Measurements from ENCODE around the gene OR2AG1.

OR2AG1 gene

DNA sequence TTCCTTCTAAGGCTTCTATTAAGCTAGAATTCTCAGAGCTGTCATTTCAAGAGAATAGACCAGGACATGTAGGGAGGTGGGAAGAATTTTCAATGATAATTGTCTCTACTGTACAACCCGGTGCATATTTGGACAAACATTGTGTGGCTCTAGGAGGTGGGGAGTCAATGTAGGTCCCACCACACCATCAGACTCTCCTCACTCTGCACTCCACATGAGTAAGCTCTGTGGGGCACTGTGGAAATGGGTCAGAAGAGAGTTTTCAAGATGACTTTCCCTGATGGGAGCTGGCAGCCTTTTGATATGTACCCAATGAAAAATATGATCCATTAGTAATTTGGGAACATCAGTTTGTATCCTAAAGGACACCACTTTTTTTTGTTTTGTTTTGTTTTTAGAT, 44.2 kb upstream of the OR2AG1 start:
- DNase-seq (ENCODE audit: low read depth in 2 of 2), result no peak
- no peak overlapping the region for H3K4me3 ChIP-seq (replicated peaks in 1 of 2; ENCODE audit: low read depth in 2 of 2, low read length in 2 of 2)
- no peak for TF ChIP-seq CTCF (IDR thresholded peaks at IDR 0.05; ENCODE audit: low read depth, low read length)

GRCh38 chr11:6742260-6742659, 40.6 kb upstream of the OR2AG1 start:
- DNase-seq (ENCODE audit: low read depth in 2 of 2), result no peak
- no peak overlapping the region for H3K4me3 ChIP-seq (replicated peaks in 1 of 2; ENCODE audit: low read depth in 2 of 2, low read length in 2 of 2)
- TF ChIP-seq CTCF (IDR thresholded peaks at IDR 0.05; ENCODE audit: low read depth, low read length), result no peak

DNA sequence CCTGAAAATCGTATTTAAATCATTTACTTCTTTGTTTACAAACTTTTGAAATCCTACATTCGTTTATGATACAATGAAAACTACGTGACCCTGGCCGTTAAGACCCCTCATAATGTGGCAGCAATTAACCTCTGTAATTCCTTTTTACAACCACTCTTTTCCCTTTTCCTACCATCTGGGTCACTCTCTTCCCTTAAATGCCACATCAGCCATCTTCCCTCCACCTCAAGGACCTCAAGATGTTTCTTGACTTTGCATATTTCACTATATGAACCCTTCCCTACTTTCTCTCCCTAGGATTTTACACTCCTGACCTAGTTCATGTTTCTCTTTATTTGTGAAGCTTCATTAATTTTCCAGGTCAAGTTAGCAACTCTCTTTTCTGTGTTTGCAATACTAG, 37.8 kb upstream of the OR2AG1 start:
- no peak for TF ChIP-seq CTCF (IDR thresholded peaks at IDR 0.05; ENCODE audit: low read depth, low read length)
- no peak for DNase-seq (ENCODE audit: low read depth in 2 of 2)
- no peak overlapping the region for H3K4me3 ChIP-seq (replicated peaks in 1 of 2; ENCODE audit: low read depth in 2 of 2, low read length in 2 of 2)

DNA sequence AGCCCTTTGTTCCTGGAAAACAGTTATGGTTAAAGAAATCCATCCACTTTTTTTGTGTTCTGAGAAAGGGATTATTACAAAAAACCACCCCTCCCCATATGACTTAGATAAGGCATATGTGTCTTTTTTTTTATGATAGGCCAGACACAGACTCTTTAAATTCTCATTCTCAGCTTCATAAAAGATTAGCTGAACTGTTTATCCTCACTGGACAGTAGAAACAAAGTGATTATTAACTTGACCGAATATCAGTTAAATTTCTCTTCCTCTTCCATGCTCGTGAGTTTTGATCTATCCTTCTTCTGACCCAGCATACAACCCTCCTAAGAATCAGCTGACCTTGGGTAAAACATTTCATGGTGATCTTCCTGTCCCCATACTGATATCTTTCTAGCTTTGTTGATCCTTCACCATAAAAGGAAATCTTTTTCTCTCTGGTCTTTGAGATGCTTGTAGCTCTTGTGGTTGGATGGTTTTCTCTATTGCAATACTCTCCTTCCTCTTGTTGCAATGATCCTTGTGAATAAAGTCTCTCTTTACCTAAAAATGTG, 37.3 kb upstream of the OR2AG1 start:
- no peak for TF ChIP-seq CTCF (IDR thresholded peaks at IDR 0.05; ENCODE audit: low read depth, low read length)
- no peak overlapping the region for H3K4me3 ChIP-seq (replicated peaks in 1 of 2; ENCODE audit: low read depth in 2 of 2, low read length in 2 of 2)
- no peak for DNase-seq (ENCODE audit: low read depth in 2 of 2)

- no peak overlapping the region for H3K4me3 ChIP-seq (replicated peaks in 1 of 2; ENCODE audit: low read depth in 2 of 2, low read length in 2 of 2)
- DNase-seq (ENCODE audit: low read depth in 2 of 2), result peak; percentile 6 to 15
- no peak for TF ChIP-seq CTCF (IDR thresholded peaks at IDR 0.05; ENCODE audit: low read depth, low read length)
These were observed 36.7 kb upstream of the OR2AG1 start for GRCh38 chr11:6746086-6746618.

- H3K4me3 ChIP-seq (replicated peaks in 1 of 2; ENCODE audit: low read depth in 2 of 2, low read length in 2 of 2), result no peak overlapping the region
- TF ChIP-seq CTCF (IDR thresholded peaks at IDR 0.05; ENCODE audit: low read depth, low read length), result no peak
- no peak for DNase-seq (ENCODE audit: low read depth in 2 of 2)
These were observed 36.2 kb upstream of the OR2AG1 start for GRCh38 chr11:6746626-6747025.

DNA sequence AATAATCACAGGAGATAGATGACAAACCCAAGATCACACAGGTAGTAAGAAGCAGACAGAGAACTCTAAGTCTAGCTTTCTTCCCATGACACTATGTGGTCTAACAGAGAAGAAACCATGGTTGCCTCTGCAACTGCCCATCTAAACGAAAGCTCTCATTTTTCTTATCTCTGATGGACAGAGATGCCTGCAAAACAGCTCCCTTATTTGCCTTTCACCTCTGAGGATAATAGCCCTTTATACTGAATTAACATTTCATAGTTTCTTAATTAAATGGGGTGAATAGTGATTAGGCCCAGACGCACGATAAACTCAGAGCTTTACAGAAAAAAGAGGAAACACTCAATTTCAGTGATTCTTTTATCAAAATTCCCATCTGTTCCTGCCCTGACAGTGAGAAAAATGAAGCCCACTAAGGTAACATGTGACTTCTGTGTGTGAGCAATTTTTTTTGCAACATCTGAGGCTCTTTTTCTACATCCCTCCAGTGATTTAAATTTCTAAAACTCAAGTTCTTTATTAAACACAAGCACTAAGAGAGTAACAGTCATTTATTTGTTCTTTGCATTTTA, 35.6 kb upstream of the OR2AG1 start:
- no peak for DNase-seq (ENCODE audit: low read depth in 2 of 2)
- TF ChIP-seq CTCF (IDR thresholded peaks at IDR 0.05; ENCODE audit: low read depth, low read length), result no peak
- H3K4me3 ChIP-seq (replicated peaks in 1 of 2; ENCODE audit: low read depth in 2 of 2, low read length in 2 of 2), result no peak overlapping the region
